Stomach (tissue), 4 donors: ENCODE measurements around the gene FAM200A.

ENCODE experiments used
- CTCF ChIP-seq, 7 experiments: fragments of 450-650 bp in 4 of 7; fragments of 200-600 bp in 3 of 7; sonication (generic) in 3 of 7; IDR thresholded peaks; one replicate each; pipeline ENCODE4 v1.5.1; 2016 to 2019; ENCODE audit warnings: antibody characterized with exemption in 7 of 7, control low read depth in 2 of 7, mild to moderate bottlenecking in 1 of 7
- EP300 ChIP-seq: sonication (generic); formaldehyde crosslinking; IDR thresholded peaks from one replicate; pipeline ENCODE4 v1.6.1; 2017; ENCODE audit warnings: antibody characterized with exemption

DNA sequence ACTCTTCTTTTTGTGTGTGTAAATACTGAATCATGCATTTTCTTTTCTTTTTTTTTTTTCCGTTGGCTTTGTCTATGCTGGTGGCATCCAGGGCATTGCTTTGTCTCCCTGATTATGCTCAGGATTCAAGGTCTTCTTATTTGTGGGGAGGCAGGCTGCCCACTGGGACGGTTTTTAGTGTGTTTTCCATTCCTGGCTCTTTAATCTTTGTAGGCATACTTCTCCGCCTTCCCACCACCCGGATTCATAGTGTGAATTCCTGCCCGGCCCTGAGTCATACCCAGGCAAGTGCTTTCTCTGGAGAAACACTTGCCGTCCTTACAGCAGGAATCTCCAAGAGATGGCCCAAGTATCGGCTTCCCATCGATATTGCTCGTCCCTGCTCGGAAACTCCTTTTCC, 11.7 kb upstream of the FAM200A start:
- no peak for TF ChIP-seq CTCF (IDR thresholded peaks at IDR 0.05)
- TF ChIP-seq EP300: no peak
